Right atrium auricular region (tissue), 2 donors: ENCODE measurements around the gene OR2V2. TPM values are rescaled to one million over a fixed set of nuclear protein-coding genes. Genes with fewer than 3 reads are reported as not detected.
A peak's percentile ranks its signal among the peaks of the same experiment; 100 is the strongest.

Experiments used
- DNase-seq: peaks from one replicate; pipeline ENCODE4 v3.0.0-alpha.2; 2019; ENCODE audit warnings: low spot score
- H3K27ac ChIP-seq, 2 donors: fragments of 200-600 bp; sonication (generic); 1 replicate in 1 of 2; 2 replicates in 1 of 2; pipeline ENCODE4 v1.5.1; 2016 to 2019
- H3K27me3 ChIP-seq, 2 donors: fragments of 200-600 bp; sonication (generic); one replicate each; pipeline versions ENCODE4 v1.5.1 to v1.6.0; 2017 to 2019
- H3K36me3 ChIP-seq: fragments of 200-600 bp; sonication (generic); one replicate; pipeline ENCODE4 v1.5.1; 2016
- H3K4me1 ChIP-seq, 2 donors: fragments of 200-600 bp; sonication (generic); one replicate each; pipeline versions ENCODE4 v1.5.1 to v1.6.0; 2017 to 2019
- H3K4me3 ChIP-seq, 2 donors: fragments of 200-600 bp; sonication (generic); 1 replicate in 1 of 2; 2 replicates in 1 of 2; pipeline ENCODE4 v1.5.1; 2017 to 2019; ENCODE audit warnings: mild to moderate bottlenecking in 1 of 2, moderate library complexity in 1 of 2
- H3K9me3 ChIP-seq, 2 donors: fragments of 200-600 bp; sonication (generic); one replicate each; pipeline ENCODE4 v1.5.1; 2019
- CTCF ChIP-seq, 2 donors: fragments of 200-600 bp; sonication (generic); IDR thresholded peaks; one replicate each; pipeline ENCODE4 v1.5.1; 2019; ENCODE audit warnings: antibody characterized with exemption in 2 of 2
- total RNA-seq, 2 donors: library from RNA; depleted of rRNA; stranded (reverse); fragments of >200 nt; gene quantifications; one replicate each; pipeline ENCODE4 v1.1.0, GENCODE V29; 2016

OR2V2 gene
- total RNA-seq, 2 donors from 2014 or later = not detected

GRCh38 chr5:181120306-181120705 lies 27.1 kb upstream of the OR2V2 start:
- Histone ChIP-seq H3K9me3 (no peaks in the 10 kb centered on the region), H3K4me1 (no peaks in the 10 kb centered on the region), H3K27me3 (peaks cover 0 to 10% of the 10 kb centered on the region in 2 donors), H3K27ac (no peak overlapping the region), H3K4me3 (no peak overlapping the region), H3K36me3 (no peaks in the 10 kb centered on the region)
- TF ChIP-seq CTCF (IDR thresholded peaks at IDR 0.05) = no peak
- DNase-seq = no peak

GRCh38 chr5:181120761-181121160 lies 26.6 kb upstream of the OR2V2 start:
- peaks cover 0 to 10% of the 10 kb centered on the region in 2 donors for H3K27me3 ChIP-seq
- no peaks in the 10 kb centered on the region for H3K9me3 ChIP-seq
- H3K4me3 ChIP-seq = no peak overlapping the region
- H3K4me1 ChIP-seq = no peaks in the 10 kb centered on the region
- H3K36me3 ChIP-seq = no peaks in the 10 kb centered on the region
- H3K27ac ChIP-seq = no peak overlapping the region
- no peak for TF ChIP-seq CTCF (IDR thresholded peaks at IDR 0.05)
- DNase-seq = no peak

GRCh38 chr5:181121675-181122561 lies 25.5 kb upstream of the OR2V2 start:
- no peak for TF ChIP-seq CTCF (IDR thresholded peaks at IDR 0.05)
- H3K9me3 ChIP-seq = no peaks in the 10 kb centered on the region
- peak; percentile 61 for DNase-seq
- H3K4me3 ChIP-seq = no peak overlapping the region
- H3K36me3 ChIP-seq = no peaks in the 10 kb centered on the region
- H3K4me1 ChIP-seq = no peaks in the 10 kb centered on the region
- H3K27me3 ChIP-seq = peaks cover 0 to under 1% of the 10 kb centered on the region in 2 donors
- no peak overlapping the region for H3K27ac ChIP-seq

GRCh38 chr5:181124526-181124925 lies 22.9 kb upstream of the OR2V2 start:
- no peaks in the 10 kb centered on the region for H3K4me1 ChIP-seq
- H3K9me3 ChIP-seq = no peaks in the 10 kb centered on the region
- DNase-seq = no peak
- H3K27ac ChIP-seq = no peak overlapping the region
- H3K27me3 ChIP-seq = no peaks in the 10 kb centered on the region
- no peaks in the 10 kb centered on the region for H3K36me3 ChIP-seq
- no peak for TF ChIP-seq CTCF (IDR thresholded peaks at IDR 0.05)
- no peak overlapping the region for H3K4me3 ChIP-seq

- H3K4me1 ChIP-seq = no peaks in the 10 kb centered on the region
- H3K36me3 ChIP-seq = no peaks in the 10 kb centered on the region
- H3K9me3 ChIP-seq = no peaks in the 10 kb centered on the region
- no peak overlapping the region for H3K4me3 ChIP-seq
- no peak for DNase-seq
- H3K27ac ChIP-seq = no peak overlapping the region
- TF ChIP-seq CTCF (IDR thresholded peaks at IDR 0.05) = no peak
- H3K27me3 ChIP-seq = no peaks in the 10 kb centered on the region
Measured at GRCh38 chr5:181126841-181127240, 20.5 kb upstream of the OR2V2 start.
